GM19328 (cell line): Measurements from ENCODE around the gene PGK2.

ENCODE experiments used
- ATAC-seq: cut with Tn5 transposase; IDR thresholded peaks from one replicate; pipeline ENCODE4 v1.9.1; 2021; ENCODE audit warnings: mild to moderate bottlenecking, moderate library complexity; ENCODE audit not compliant: unreplicated experiment

The PGK2 gene

GRCh38 chr6:49739423-49739822, 47.7 kb downstream of the PGK2 start:
- no peak for ATAC-seq

DNA sequence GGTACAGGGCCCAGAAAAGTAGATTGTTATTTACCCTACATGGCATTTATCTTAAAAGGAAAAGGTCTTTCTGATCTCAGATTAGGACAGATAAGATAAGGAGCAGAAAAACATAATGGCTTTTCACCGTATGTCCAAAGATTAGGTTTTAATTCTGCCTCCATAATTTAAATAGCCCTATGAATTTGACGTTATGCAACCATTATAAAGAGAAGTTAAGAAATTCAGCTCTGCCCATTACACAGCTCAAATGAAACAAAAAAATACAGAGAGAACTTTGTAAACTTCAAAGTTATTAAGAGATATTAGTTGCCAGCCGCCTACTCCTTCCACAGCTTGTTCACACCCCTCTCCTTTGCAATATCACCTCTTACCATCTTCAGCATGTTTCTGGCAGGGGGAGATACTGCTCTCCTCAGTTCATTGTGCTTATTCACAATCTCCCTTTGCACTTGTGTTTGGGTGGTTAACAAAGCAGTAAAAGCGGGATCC, 51.0 kb downstream of the PGK2 start:
- no peak for ATAC-seq
